Activated naive CD4-positive, alpha-beta T cell treated with Interleukin-2 at 50 U/mL for 16 hours (primary cell): ENCODE measurements around the gene PBOV1.
"Not testable (repeated sequence)": the region's sequence is repeated elsewhere in the genome, so short reads cannot be mapped to it uniquely, and the experiment has no call there.

ENCODE experiments used
- DNase-seq: peaks from one replicate; pipeline ENCODE4 v3.0.0-alpha.2; 2020

PBOV1 gene

DNA sequence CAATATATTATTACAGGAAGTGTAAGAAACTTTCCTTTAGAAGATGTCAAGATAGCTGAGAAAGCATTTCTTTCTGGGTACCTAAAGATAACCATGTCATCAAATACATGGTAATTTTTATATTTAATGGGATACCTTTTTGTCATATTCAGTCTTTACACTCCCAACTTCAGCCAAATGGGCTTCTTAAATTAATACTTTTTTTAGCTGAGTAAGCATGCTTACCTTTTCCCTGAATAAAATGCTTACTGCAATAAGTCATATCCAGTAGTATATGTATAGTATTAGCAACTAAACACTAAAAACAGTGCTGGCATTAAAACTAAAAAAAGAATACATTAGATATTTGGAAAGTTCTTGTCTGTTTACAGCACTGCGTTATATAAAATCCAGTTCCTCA lies 17.4 kb upstream of the PBOV1 start:
- DNase-seq = no peak

DNA sequence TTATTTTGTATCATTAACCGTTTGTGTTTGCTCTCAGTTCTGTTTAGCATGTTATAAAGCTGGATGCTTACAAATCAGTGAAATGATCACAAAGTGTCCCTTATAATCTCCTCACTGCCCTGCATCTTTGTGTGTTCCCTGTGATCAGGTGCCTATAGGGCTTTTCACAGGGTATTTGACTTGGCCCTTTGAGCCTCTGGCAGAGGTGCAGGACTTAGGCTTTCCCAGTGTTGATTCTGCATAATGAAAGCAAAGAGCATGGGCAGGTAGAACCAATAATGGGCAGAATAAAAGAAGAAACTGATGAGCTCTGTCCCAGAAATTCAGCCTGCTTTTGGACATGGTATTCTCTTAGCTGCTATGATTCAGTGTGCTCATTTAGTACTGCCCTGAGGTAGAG lies 16.9 kb upstream of the PBOV1 start:
- no peak for DNase-seq

DNA sequence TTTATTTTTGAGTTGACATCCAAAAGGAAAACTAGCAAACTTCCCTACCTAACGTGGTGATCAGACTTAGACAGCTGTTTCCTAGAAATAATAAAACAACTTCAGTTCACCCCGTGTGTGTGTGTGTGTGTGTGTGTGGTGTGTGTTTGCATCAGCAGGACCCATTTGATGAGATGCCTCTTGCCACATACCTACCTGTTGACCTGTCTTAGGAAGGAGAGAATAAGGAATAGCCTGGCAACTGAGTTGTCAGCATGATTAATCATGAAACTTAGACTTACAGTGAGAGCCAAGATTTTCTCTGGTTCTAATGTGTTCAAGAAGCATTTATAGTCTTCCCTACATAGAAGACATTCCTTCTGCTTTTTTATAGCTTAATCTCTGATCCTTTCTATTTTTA lies 16.1 kb upstream of the PBOV1 start:
- DNase-seq = no peak

- no peak for DNase-seq
Observed at GRCh38 chr6:138231381-138231886, 13.1 kb upstream of the PBOV1 start.

- DNase-seq = no peak
Observed at GRCh38 chr6:138230759-138231380, 12.6 kb upstream of the PBOV1 start.

- DNase-seq = no peak
Observed at GRCh38 chr6:138230221-138230620, 11.9 kb upstream of the PBOV1 start.

- no peak for DNase-seq
Observed at GRCh38 chr6:138229663-138230179, 11.4 kb upstream of the PBOV1 start.

DNA sequence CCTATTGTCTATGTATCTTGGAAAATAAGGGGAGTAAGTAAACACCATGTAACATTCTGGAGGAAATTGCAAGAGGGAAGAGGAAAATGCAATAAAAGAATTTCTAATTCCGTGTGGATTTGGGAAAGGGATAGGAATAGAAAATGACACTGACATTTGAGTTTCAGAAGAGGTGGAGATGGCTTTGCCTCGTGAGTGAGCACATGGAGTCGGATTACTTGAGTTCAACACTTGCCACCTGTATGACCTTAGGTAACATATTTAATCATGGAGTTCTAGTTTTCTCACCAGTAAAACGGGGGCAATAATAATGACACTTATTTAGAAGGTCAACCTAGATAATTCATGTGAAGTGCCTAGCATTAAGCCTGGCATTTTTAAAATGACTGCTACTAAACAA lies 10.8 kb upstream of the PBOV1 start:
- DNase-seq = no peak

GRCh38 chr6:138227316-138227781 lies 9.1 kb upstream of the PBOV1 start:
- no peak for DNase-seq

DNA sequence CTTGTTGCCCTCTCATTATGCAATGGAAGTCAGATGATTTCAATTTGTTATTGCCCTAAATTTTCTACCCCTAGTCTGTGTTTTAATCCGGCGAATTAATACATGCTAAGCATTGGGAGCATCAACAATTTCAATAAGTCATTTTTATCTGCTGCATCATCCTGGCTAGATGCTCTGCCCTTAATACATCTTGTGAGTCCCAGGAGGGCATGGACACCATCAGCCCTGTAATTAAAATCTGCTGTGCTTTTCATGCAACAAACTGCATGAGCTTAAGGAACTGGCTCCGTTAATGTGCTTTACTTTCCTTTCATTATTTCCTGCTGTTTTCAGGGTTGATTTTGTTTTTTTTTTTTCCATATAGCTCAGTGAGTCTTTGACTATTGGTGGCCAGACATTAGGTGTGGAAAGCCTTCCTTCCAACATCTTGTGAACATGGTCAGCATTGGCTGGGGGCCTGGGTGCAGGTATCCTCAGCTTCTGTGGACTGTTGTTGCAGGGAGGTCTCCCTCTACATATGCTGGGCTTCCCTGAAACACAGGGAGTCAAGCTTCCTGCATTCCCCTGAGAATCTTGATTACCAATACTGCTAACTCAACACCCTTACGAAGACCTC lies 8.5 kb upstream of the PBOV1 start:
- DNase-seq = no peak

GRCh38 chr6:138225953-138226352 lies 7.7 kb upstream of the PBOV1 start:
- DNase-seq = no peak

- DNase-seq = no peak
Observed at GRCh38 chr6:138222901-138223546, 4.7 kb upstream of the PBOV1 start.

- no peak for DNase-seq
Observed at GRCh38 chr6:138219901-138220300, 1.6 kb upstream of the PBOV1 start.

DNA sequence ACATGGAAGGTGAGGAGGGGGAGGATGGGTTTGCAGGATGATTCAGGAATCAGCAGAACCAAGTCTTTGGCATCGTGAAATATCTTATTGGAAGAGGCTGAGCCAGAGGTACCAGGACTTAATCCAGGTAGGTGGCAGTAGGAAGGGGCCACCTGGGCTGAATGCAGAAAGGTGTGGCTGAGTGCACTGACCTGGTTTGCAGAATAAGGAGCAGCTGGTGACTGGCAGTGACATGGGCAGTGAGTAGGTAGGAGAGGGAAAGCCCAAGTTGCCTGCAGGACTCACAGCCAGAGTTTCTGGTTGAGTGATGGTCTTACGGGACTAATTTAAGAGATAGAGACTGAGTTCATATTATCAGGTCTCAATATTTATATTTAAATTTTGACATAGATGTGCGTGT lies 1.1 kb upstream of the PBOV1 start:
- no peak for DNase-seq

- no peak for DNase-seq
Observed at GRCh38 chr6:138215093-138215782, 3.1 kb downstream of the PBOV1 start.

- DNase-seq = not testable (repeated sequence)
Observed at GRCh38 chr6:138212530-138212929, 5.8 kb downstream of the PBOV1 start.

- no peak for DNase-seq
Observed at GRCh38 chr6:138211601-138212000, 6.7 kb downstream of the PBOV1 start.

DNA sequence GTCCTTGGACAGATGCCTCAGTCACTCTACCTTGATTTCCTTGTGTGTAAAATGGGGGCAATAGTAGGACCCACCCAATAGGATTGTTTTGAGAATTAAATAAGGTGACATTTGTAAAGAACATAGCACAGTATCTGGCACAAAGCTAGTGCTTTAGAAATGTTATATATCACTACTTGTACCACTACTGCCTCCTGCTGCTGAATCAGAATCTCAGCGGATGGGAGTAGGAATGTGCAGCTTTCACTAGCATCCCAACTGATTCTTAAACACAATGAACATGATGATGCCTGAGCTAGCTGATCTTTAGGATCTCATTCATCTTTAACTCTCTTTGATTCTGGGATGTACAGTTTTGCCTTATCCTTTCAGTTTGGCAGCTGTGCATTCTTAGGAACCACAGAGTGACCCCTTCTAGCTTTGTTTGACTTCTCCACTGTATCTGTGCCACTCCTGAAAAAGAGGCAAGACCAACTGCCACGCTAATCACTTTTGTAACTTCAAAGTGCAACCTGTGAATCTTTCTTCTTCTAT lies 7.2 kb downstream of the PBOV1 start:
- DNase-seq = no peak

GRCh38 chr6:138206862-138207261 lies 11.4 kb downstream of the PBOV1 start:
- no peak for DNase-seq

- DNase-seq = no peak
Observed at GRCh38 chr6:138205437-138206094, 12.7 kb downstream of the PBOV1 start.

DNA sequence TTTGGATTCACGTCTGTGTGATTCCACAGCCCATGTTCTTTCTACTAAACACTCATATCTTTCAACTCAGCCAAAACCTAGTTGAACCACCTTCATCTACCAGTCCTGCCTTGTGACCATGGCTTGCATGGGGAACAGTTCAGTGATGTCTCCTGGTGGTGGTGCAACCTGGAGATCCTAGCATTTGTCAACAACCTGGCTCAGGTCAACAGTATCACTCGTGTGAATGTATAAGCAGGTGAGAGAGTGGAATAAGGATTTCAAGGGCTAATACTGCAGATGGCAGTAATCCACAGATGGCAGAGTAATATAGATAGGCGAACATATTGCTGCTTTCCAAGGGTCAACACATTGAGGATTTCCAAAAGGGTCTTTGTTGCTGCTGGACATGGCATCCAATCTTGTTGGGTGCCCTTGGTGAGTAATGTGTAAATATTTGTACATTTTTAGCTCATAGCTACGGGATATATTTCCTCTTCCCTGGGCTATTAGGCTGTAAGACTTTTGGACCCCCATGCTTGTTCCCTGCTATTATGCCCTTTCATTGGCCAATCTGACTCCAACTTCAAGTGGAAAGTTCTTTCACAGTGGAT lies 13.4 kb downstream of the PBOV1 start:
- DNase-seq = no peak

DNA sequence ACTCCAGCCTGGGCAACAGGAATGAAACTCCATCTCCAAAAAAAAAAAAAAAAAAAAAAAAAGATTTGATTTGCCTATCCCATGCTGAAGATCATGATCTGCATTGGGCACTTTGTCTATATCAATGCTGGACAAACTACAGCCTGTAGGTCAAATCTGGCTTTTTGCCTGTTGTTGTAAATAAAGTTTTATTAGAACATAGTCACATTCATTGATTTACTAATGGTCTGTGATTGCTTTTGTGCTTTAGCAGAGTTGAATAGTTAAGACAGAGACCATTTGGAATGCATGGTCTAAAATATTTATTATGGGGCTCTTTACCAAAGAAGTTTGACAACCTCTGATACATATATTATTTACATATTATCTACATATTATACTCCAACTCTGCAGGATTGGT lies 14.0 kb downstream of the PBOV1 start:
- no peak for DNase-seq
